ENCODE data around the gene RAD51B. TPM values are rescaled to one million over a fixed set of nuclear protein-coding genes. Genes with fewer than 3 reads are reported as not detected.

RAD51B gene
- total and polyA plus RNA-seq, 2 experiments from 2014 or later: 10.1 to 18.0 TPM

GRCh38 chr14:68703093-68703492 is 883.5 kb downstream of the RAD51B start:
- Histone ChIP-seq H3K9me3 (ENCODE audit: low read depth) (no peaks in the 10 kb centered on the region), H3K4me1 (ENCODE audit: insufficient read depth) (peaks cover 4% of the 10 kb centered on the region), H3K27me3 (no peaks in the 10 kb centered on the region), H3K9me2 (replicated peaks; ENCODE audit: insufficient read depth) (no peaks in the 10 kb centered on the region), H3K79me2 (no peaks in the 10 kb centered on the region), H4K20me1 (ENCODE audit: insufficient read depth, poor library complexity, severe bottlenecking) (no peaks in the 10 kb centered on the region), H3K4me2 (no peak overlapping the region), H2AFZ (no peak overlapping the region), H3K27ac (no peak overlapping the region), H3K4me3 (no peak overlapping the region), H3K36me3 (replicated peaks; ENCODE audit: insufficient read depth, low read depth) (no peaks in the 10 kb centered on the region)
- WGBS (ENCODE audit: low lambda C conversion rate, missing lambda C conversion rate): 77% methylated on average over 10 of the region's 10 CpGs
- TF ChIP-seq EZH2phosphoT487 (IDR thresholded peaks at IDR 0.05; ENCODE audit: low read depth, severe bottlenecking, unreplicated experiment) (no peak), EZH2 (IDR thresholded peaks at IDR 0.05; ENCODE audit: borderline replicate concordance) (no peak), CTCF (IDR thresholded peaks at IDR 0.05; ENCODE audit: poor library complexity) (no peak)
- no peak for DNase-seq (ENCODE audit: low spot score)

GRCh38 chr14:68704736-68705720 is 885.4 kb downstream of the RAD51B start:
- 92% methylated on average over 16 of the region's 16 CpGs for WGBS (ENCODE audit: low lambda C conversion rate, missing lambda C conversion rate)
- TF ChIP-seq CTCF (IDR thresholded peaks at IDR 0.05; ENCODE audit: poor library complexity): no peak
- no peak for TF ChIP-seq EZH2phosphoT487 (IDR thresholded peaks at IDR 0.05; ENCODE audit: low read depth, severe bottlenecking, unreplicated experiment)
- no peak for TF ChIP-seq EZH2 (IDR thresholded peaks at IDR 0.05; ENCODE audit: borderline replicate concordance)
- H3K27ac ChIP-seq: peak overlapping the region; percentile 12
- no peak for DNase-seq (ENCODE audit: low spot score)
- no peak overlapping the region for H3K4me3 ChIP-seq
- H3K4me1 ChIP-seq (ENCODE audit: insufficient read depth): peaks cover 4% of the 10 kb centered on the region
- H3K27me3 ChIP-seq: no peaks in the 10 kb centered on the region
- no peaks in the 10 kb centered on the region for H3K79me2 ChIP-seq
- no peak overlapping the region for H3K4me2 ChIP-seq
- no peaks in the 10 kb centered on the region for H4K20me1 ChIP-seq (ENCODE audit: insufficient read depth, poor library complexity, severe bottlenecking)
- no peaks in the 10 kb centered on the region for H3K9me3 ChIP-seq (ENCODE audit: low read depth)
- no peaks in the 10 kb centered on the region for H3K36me3 ChIP-seq (replicated peaks; ENCODE audit: insufficient read depth, low read depth)
- H2AFZ ChIP-seq: no peak overlapping the region
- H3K9me2 ChIP-seq (replicated peaks; ENCODE audit: insufficient read depth): no peaks in the 10 kb centered on the region

GRCh38 chr14:68705741-68706283 is 886.2 kb downstream of the RAD51B start:
- no peak for TF ChIP-seq EZH2phosphoT487 (IDR thresholded peaks at IDR 0.05; ENCODE audit: low read depth, severe bottlenecking, unreplicated experiment)
- TF ChIP-seq EZH2 (IDR thresholded peaks at IDR 0.05; ENCODE audit: borderline replicate concordance): no peak
- TF ChIP-seq CTCF (IDR thresholded peaks at IDR 0.05; ENCODE audit: poor library complexity): no peak
- no peak for DNase-seq (ENCODE audit: low spot score)
- Histone ChIP-seq H3K27ac (peak overlapping the region; percentile 55), H3K4me1 (ENCODE audit: insufficient read depth) (peaks cover 4% of the 10 kb centered on the region), H3K36me3 (replicated peaks; ENCODE audit: insufficient read depth, low read depth) (no peaks in the 10 kb centered on the region), H2AFZ (no peak overlapping the region), H3K9me3 (ENCODE audit: low read depth) (no peaks in the 10 kb centered on the region), H3K9me2 (replicated peaks; ENCODE audit: insufficient read depth) (no peaks in the 10 kb centered on the region), H4K20me1 (ENCODE audit: insufficient read depth, poor library complexity, severe bottlenecking) (no peaks in the 10 kb centered on the region), H3K27me3 (no peaks in the 10 kb centered on the region), H3K79me2 (no peaks in the 10 kb centered on the region), H3K4me3 (no peak overlapping the region), H3K4me2 (no peak overlapping the region)
- 92% methylated on average over 10 of the region's 10 CpGs for WGBS (ENCODE audit: low lambda C conversion rate, missing lambda C conversion rate)

Measured in hepatocyte (in vitro differentiated cells).